Measurements from ENCODE around the gene RASAL2.

The RASAL2 gene

GRCh38 chr1:178166429-178167024 lies 72.6 kb downstream of the RASAL2 start:
- Histone ChIP-seq H3K9ac (ENCODE audit: low read length in 2 of 2) (no peak overlapping the region), H3K4me1 (ENCODE audit: control insufficient read depth, insufficient read depth, low read length) (no peaks in the 10 kb centered on the region)

GRCh38 chr1:178168536-178168935 lies 74.6 kb downstream of the RASAL2 start:
- Histone ChIP-seq H3K9me3 (ENCODE audit: control insufficient read depth in 2 of 2, low read length in 2 of 2) (no peaks in the 10 kb centered on the region), H3K27ac (ENCODE audit: low read length) (no peak overlapping the region), H3K9ac (ENCODE audit: low read length in 2 of 2) (no peak overlapping the region), H3K4me3 (ENCODE audit: low read length in 2 of 2) (no peak overlapping the region), H3K27me3 (ENCODE audit: control insufficient read depth in 1 of 2, insufficient read depth in 2 of 2, low read length in 2 of 2) (no peaks in the 10 kb centered on the region), H3K36me3 (ENCODE audit: control insufficient read depth in 2 of 2, insufficient read depth in 2 of 2, low read length in 2 of 2) (no peaks in the 10 kb centered on the region), H3K4me1 (ENCODE audit: control insufficient read depth, insufficient read depth, low read length) (no peaks in the 10 kb centered on the region)

More at GRCh38 chr1:178166429-178167024, 72.6 kb downstream of the RASAL2 start:
- Histone ChIP-seq H3K9me3 (ENCODE audit: control insufficient read depth in 2 of 2, low read length in 2 of 2) (no peaks in the 10 kb centered on the region), H3K27ac (ENCODE audit: low read length) (no peak overlapping the region), H3K36me3 (ENCODE audit: control insufficient read depth in 2 of 2, insufficient read depth in 2 of 2, low read length in 2 of 2) (no peaks in the 10 kb centered on the region), H3K27me3 (ENCODE audit: control insufficient read depth in 1 of 2, insufficient read depth in 2 of 2, low read length in 2 of 2) (no peaks in the 10 kb centered on the region), H3K4me3 (ENCODE audit: low read length in 2 of 2) (no peak overlapping the region)

GRCh38 chr1:178169649-178170048 lies 75.7 kb downstream of the RASAL2 start:
- Histone ChIP-seq H3K27ac (ENCODE audit: low read length) (no peak overlapping the region), H3K4me3 (ENCODE audit: low read length in 2 of 2) (no peak overlapping the region), H3K4me1 (ENCODE audit: control insufficient read depth, insufficient read depth, low read length) (no peaks in the 10 kb centered on the region), H3K36me3 (ENCODE audit: control insufficient read depth in 2 of 2, insufficient read depth in 2 of 2, low read length in 2 of 2) (no peaks in the 10 kb centered on the region), H3K27me3 (ENCODE audit: control insufficient read depth in 1 of 2, insufficient read depth in 2 of 2, low read length in 2 of 2) (no peaks in the 10 kb centered on the region), H3K9me3 (ENCODE audit: control insufficient read depth in 2 of 2, low read length in 2 of 2) (no peaks in the 10 kb centered on the region), H3K9ac (ENCODE audit: low read length in 2 of 2) (no peak overlapping the region)

- Histone ChIP-seq H3K36me3 (ENCODE audit: control insufficient read depth in 2 of 2, insufficient read depth in 2 of 2, low read length in 2 of 2) (no peaks in the 10 kb centered on the region), H3K27me3 (ENCODE audit: control insufficient read depth in 1 of 2, insufficient read depth in 2 of 2, low read length in 2 of 2) (no peaks in the 10 kb centered on the region), H3K4me3 (ENCODE audit: low read length in 2 of 2) (no peak overlapping the region), H3K4me1 (ENCODE audit: control insufficient read depth, insufficient read depth, low read length) (no peaks in the 10 kb centered on the region), H3K9ac (ENCODE audit: low read length in 2 of 2) (no peak overlapping the region), H3K27ac (ENCODE audit: low read length) (no peak overlapping the region), H3K9me3 (ENCODE audit: control insufficient read depth in 2 of 2, low read length in 2 of 2) (no peaks in the 10 kb centered on the region)
These were observed 79.0 kb downstream of the RASAL2 start for GRCh38 chr1:178172939-178173338.

- no peaks in the 10 kb centered on the region for H3K9me3 ChIP-seq (ENCODE audit: control insufficient read depth in 2 of 2, low read length in 2 of 2)
- H3K36me3 ChIP-seq (ENCODE audit: control insufficient read depth in 2 of 2, insufficient read depth in 2 of 2, low read length in 2 of 2), result no peaks in the 10 kb centered on the region
- no peaks in the 10 kb centered on the region for H3K27me3 ChIP-seq (ENCODE audit: control insufficient read depth in 1 of 2, insufficient read depth in 2 of 2, low read length in 2 of 2)
- no peak overlapping the region for H3K4me3 ChIP-seq (ENCODE audit: low read length in 2 of 2)
- H3K4me1 ChIP-seq (ENCODE audit: control insufficient read depth, insufficient read depth, low read length), result no peaks in the 10 kb centered on the region
- H3K9ac ChIP-seq (ENCODE audit: low read length in 2 of 2), result no peak overlapping the region
- H3K27ac ChIP-seq (ENCODE audit: low read length), result no peak overlapping the region
These were observed 80.6 kb downstream of the RASAL2 start for GRCh38 chr1:178174539-178174938.

GRCh38 chr1:178180405-178180804 lies 86.5 kb downstream of the RASAL2 start:
- Histone ChIP-seq H3K27me3 (ENCODE audit: control insufficient read depth in 1 of 2, insufficient read depth in 2 of 2, low read length in 2 of 2) (no peaks in the 10 kb centered on the region), H3K4me3 (ENCODE audit: low read length in 2 of 2) (no peak overlapping the region), H3K4me1 (ENCODE audit: control insufficient read depth, insufficient read depth, low read length) (no peaks in the 10 kb centered on the region), H3K9ac (ENCODE audit: low read length in 2 of 2) (no peak overlapping the region), H3K27ac (ENCODE audit: low read length) (no peak overlapping the region), H3K36me3 (ENCODE audit: control insufficient read depth in 2 of 2, insufficient read depth in 2 of 2, low read length in 2 of 2) (no peaks in the 10 kb centered on the region), H3K9me3 (ENCODE audit: control insufficient read depth in 2 of 2, low read length in 2 of 2) (no peaks in the 10 kb centered on the region)

- Histone ChIP-seq H3K27me3 (ENCODE audit: control insufficient read depth in 1 of 2, insufficient read depth in 2 of 2, low read length in 2 of 2) (no peaks in the 10 kb centered on the region), H3K4me1 (ENCODE audit: control insufficient read depth, insufficient read depth, low read length) (no peaks in the 10 kb centered on the region), H3K27ac (ENCODE audit: low read length) (no peak overlapping the region), H3K9ac (ENCODE audit: low read length in 2 of 2) (no peak overlapping the region), H3K36me3 (ENCODE audit: control insufficient read depth in 2 of 2, insufficient read depth in 2 of 2, low read length in 2 of 2) (no peaks in the 10 kb centered on the region), H3K9me3 (ENCODE audit: control insufficient read depth in 2 of 2, low read length in 2 of 2) (no peaks in the 10 kb centered on the region), H3K4me3 (ENCODE audit: low read length in 2 of 2) (no peak overlapping the region)
These were observed 89.9 kb downstream of the RASAL2 start for GRCh38 chr1:178183796-178184195.

- Histone ChIP-seq H3K4me1 (ENCODE audit: control insufficient read depth, insufficient read depth, low read length) (no peaks in the 10 kb centered on the region), H3K27me3 (ENCODE audit: control insufficient read depth in 1 of 2, insufficient read depth in 2 of 2, low read length in 2 of 2) (no peaks in the 10 kb centered on the region), H3K36me3 (ENCODE audit: control insufficient read depth in 2 of 2, insufficient read depth in 2 of 2, low read length in 2 of 2) (no peaks in the 10 kb centered on the region), H3K4me3 (ENCODE audit: low read length in 2 of 2) (no peak overlapping the region), H3K9ac (ENCODE audit: low read length in 2 of 2) (no peak overlapping the region), H3K27ac (ENCODE audit: low read length) (no peak overlapping the region), H3K9me3 (ENCODE audit: control insufficient read depth in 2 of 2, low read length in 2 of 2) (no peaks in the 10 kb centered on the region)
These were observed 94.4 kb downstream of the RASAL2 start for GRCh38 chr1:178188306-178188705.

GRCh38 chr1:178189814-178190213 lies 95.9 kb downstream of the RASAL2 start:
- Histone ChIP-seq H3K4me3 (ENCODE audit: low read length in 2 of 2) (no peak overlapping the region), H3K27ac (ENCODE audit: low read length) (no peak overlapping the region), H3K4me1 (ENCODE audit: control insufficient read depth, insufficient read depth, low read length) (no peaks in the 10 kb centered on the region), H3K9me3 (ENCODE audit: control insufficient read depth in 2 of 2, low read length in 2 of 2) (no peaks in the 10 kb centered on the region), H3K36me3 (ENCODE audit: control insufficient read depth in 2 of 2, insufficient read depth in 2 of 2, low read length in 2 of 2) (no peaks in the 10 kb centered on the region), H3K9ac (ENCODE audit: low read length in 2 of 2) (no peak overlapping the region), H3K27me3 (ENCODE audit: control insufficient read depth in 1 of 2, insufficient read depth in 2 of 2, low read length in 2 of 2) (no peaks in the 10 kb centered on the region)

GRCh38 chr1:178190881-178191280 lies 97.0 kb downstream of the RASAL2 start:
- Histone ChIP-seq H3K27ac (ENCODE audit: low read length) (no peak overlapping the region), H3K27me3 (ENCODE audit: control insufficient read depth in 1 of 2, insufficient read depth in 2 of 2, low read length in 2 of 2) (no peaks in the 10 kb centered on the region), H3K9me3 (ENCODE audit: control insufficient read depth in 2 of 2, low read length in 2 of 2) (no peaks in the 10 kb centered on the region), H3K4me1 (ENCODE audit: control insufficient read depth, insufficient read depth, low read length) (no peaks in the 10 kb centered on the region), H3K9ac (ENCODE audit: low read length in 2 of 2) (no peak overlapping the region), H3K36me3 (ENCODE audit: control insufficient read depth in 2 of 2, insufficient read depth in 2 of 2, low read length in 2 of 2) (no peaks in the 10 kb centered on the region), H3K4me3 (ENCODE audit: low read length in 2 of 2) (no peak overlapping the region)

GRCh38 chr1:178192686-178193085 lies 98.8 kb downstream of the RASAL2 start:
- no peaks in the 10 kb centered on the region for H3K36me3 ChIP-seq (ENCODE audit: control insufficient read depth in 2 of 2, insufficient read depth in 2 of 2, low read length in 2 of 2)
- no peaks in the 10 kb centered on the region for H3K4me1 ChIP-seq (ENCODE audit: control insufficient read depth, insufficient read depth, low read length)
- H3K4me3 ChIP-seq (ENCODE audit: low read length in 2 of 2), result no peak overlapping the region
- H3K9ac ChIP-seq (ENCODE audit: low read length in 2 of 2), result no peak overlapping the region
- no peaks in the 10 kb centered on the region for H3K9me3 ChIP-seq (ENCODE audit: control insufficient read depth in 2 of 2, low read length in 2 of 2)
- no peak overlapping the region for H3K27ac ChIP-seq (ENCODE audit: low read length)
- no peaks in the 10 kb centered on the region for H3K27me3 ChIP-seq (ENCODE audit: control insufficient read depth in 1 of 2, insufficient read depth in 2 of 2, low read length in 2 of 2)
